Posterior vena cava (tissue), 2 donors: ENCODE measurements around the gene THAP4. TPM values are rescaled to one million over a fixed set of nuclear protein-coding genes. Genes with fewer than 3 reads are reported as not detected.
"Not testable (repeated sequence)": the region's sequence is repeated elsewhere in the genome, so short reads cannot be mapped to it uniquely, and the experiment has no call there.

ENCODE experiments used
- DNase-seq: peaks from one replicate; pipeline ENCODE4 v3.0.0-alpha.2; 2020; ENCODE audit warnings: low spot score
- intact Hi-C, 2 donors: fragments of 100-400 bp; cut with DNase I; formaldehyde crosslinking; loops; one replicate each; pipeline versions ENCODE4 v1.14.1 to v1.14.2; 2022 to 2023
- total RNA-seq, 2 donors: library from RNA; stranded (reverse); fragmentation: NEBNext Ultra II Directional; extraction: Animal tissue kit (Norgen Biotek cat#: 25700); gene quantifications; one replicate each; pipeline ENCODE4 v1.2.1, GENCODE V29; 2021
- donor health status: DM: yes; HTN: yes; CAD: no.
- donor health status: DM: yes; HTN: yes; CAD: no.

THAP4 gene
- total RNA-seq, 2 donors from 2014 or later = 31.2 to 32.1 TPM

DNA sequence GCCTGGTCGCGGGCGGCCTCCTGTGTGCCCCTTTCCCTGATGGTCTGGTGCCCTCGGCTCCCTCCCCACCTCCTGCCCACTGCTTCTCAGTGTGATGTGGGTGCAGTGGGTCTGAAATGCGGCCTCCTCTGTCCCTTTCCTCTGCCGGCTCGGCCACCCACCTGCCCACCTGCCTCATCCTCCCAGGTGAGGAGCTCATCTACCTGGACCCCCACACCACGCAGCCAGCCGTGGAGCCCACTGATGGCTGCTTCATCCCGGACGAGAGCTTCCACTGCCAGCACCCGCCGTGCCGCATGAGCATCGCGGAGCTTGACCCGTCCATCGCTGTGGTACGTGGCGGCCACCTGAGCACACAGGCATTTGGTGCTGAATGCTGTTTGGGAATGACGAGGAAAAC lies 31.4 kb upstream of the THAP4 start:
- intact Hi-C loops = no loop called here

DNA sequence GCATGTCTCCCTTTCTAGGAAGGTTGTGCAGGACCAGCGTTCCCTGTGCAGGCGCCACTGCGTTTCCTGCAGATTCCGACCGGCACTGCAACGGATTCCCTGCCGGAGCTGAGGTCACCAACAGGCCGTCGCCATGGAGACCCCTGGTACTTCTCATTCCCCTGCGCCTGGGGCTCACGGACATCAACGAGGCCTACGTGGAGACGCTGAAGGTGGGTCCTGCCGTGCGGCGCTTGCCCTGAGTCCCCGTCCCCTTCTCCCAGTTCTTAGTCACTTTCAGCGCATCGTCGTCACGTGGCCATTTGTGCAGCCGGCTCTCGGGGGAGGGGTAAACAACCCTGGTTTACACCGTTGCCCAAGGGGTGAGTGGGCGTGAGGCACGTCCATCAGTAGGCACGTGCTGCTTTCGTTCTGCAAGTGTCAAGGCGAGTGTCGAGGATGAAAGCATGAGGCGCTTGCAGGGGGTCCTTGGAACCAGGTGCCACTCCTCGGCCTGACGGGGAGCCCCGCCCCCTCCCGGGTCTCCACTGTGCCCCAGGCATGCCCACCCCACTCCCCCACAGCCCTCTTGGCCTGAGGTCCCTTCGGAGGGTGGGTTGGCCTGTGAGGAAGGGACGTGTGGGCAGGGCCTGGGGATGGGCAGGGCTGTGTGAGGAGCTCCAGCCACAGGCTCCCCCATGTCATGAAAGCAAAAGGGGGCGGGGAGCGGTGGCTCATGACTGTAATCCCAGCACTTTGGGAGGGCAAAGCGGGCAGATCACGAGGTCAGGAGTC lies 29.9 kb upstream of the THAP4 start:
- no peak for DNase-seq
- intact Hi-C loops = no loop called here

More for the DNA sequence above, 31.4 kb upstream of the THAP4 start:
- DNase-seq = no peak

DNA sequence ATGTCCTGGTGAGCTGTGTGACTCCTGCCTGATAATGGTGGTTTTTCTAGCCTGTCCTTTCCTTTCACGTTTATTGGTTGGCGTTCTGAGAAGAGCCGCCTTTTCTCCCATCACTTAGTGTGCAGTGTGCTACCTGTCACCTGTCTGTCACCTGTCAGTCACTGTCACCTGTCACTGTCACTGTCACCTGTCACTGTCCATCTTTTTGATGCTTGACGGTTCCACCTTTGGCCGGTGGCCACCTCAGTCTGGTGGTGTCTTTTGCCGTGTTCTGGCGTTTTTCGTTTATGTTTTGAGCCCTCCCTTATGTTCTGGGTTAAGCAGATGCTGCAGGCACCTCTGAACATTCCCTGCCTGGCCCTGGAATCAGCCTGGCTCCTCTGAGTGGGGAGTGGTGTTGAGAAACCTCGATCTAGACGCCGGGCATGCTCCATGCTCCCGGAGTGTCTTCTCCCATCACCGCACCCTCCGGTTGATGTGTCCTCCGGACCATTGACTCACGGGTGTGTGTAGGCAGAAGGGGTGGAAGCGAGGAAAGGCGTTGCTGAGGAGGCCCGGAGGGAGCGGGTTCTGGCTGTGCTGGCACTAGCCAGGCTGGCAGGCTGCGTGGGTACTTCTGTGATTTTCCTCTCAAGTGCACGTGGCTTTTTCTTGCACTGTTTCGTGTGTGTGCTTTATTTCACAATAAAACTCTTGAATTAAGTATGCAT lies 28.9 kb upstream of the THAP4 start:
- DNase-seq = no peak
- intact Hi-C loops = no loop called here

DNA sequence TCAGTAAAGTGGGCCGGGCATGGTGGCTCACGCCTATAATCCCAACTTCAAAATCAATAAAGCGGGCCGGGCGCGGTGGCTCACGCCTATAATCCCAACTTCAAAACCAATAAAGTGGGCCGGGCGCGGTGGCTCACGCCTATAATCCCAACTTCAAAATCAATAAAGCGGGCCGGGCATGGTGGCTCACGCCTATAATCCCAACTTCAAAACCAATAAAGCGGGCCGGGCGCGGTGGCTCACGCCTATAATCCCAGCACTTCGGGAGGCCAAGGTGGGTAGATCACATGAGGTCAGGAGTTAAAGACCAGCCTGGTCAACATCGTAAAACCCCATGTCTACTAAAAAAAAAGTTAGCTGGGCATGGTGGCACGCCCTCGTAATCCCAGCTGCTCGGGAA lies 25.8 kb upstream of the THAP4 start:
- DNase-seq, intact Hi-C loops: not testable (repeated sequence)

DNA sequence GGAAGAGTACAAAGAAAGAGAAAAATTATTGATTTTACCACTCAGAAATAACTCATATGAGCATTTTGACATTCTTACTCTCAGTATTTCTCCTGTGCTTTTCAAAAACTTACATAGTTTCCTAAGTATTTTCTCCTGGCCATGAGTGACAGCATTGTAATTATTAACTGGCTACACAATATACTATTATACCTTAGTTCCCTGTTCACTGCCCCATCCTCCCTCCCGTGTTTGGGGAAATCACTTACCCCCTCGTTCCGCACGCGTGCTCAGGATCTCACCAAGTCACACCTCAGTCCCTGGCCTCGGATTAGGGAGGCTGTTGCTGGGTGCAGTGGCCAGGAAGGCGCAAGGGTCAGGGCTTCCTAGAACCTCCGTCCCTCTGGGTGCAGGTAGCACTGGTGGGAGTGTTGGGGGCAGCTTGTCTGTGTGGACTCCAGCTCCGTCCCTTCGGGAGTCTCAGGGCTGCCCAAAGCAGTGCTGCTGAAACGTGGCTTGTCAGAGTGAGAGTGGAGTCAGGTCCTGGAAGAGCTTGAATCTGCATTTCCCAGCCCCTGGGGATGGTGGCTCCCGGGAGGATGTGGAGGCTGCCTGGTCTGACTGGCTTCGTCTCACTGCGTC lies 23.7 kb upstream of the THAP4 start:
- no peak for DNase-seq

DNA sequence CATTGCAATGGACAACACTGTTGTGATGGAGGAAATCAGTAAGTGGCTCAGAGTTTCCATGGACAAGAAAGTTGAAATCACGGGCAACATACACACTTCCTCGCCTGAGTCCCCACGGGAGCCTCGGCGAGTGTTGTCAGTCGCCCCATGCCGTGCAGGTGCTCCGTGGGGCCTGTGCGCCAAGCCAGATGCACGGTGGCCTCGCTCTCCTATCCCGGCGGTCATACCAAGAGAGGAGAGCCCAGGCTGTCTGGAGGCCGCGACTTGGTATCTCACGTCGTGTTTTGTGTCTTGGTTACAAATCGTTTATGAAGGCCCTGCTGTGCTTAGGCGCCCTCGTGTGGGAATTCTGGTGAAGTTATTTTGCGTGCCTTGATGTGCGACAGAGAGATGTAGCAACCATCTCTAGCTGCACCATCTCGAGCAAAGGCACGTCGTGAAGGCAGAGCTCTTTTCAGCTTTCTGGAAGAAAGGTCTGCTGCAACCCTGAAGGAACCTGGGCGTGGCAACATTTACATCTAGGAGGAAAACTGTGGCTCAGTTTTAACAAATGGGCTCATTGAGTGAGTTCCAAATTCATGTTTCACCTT lies 22.3 kb upstream of the THAP4 start:
- intact Hi-C loops = no loop called here
- peak; percentile 89 for DNase-seq

More for the DNA sequence above, 23.7 kb upstream of the THAP4 start:
- intact Hi-C loops = no loop called here

DNA sequence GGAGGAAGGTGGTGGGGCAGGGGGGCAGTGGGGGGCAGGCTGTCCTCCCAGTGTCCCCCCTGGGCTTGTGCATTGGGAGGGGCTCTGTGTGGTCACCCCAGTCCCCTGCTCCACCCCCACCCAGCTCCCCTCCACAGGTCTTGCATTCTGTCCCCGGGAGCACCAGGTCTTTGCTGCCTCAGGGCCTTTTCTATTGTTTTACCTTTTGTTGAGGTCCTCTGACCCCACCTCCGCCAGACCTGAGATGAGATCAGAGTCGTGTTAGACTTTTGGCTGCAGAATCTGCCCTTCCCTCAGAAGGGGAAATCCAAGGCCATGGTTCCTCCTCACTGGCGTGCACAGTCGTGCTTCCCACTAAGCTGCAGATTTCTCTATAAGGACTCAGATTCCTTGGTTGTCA lies 21.3 kb upstream of the THAP4 start:
- DNase-seq = no peak
- intact Hi-C loops = no loop called here

DNA sequence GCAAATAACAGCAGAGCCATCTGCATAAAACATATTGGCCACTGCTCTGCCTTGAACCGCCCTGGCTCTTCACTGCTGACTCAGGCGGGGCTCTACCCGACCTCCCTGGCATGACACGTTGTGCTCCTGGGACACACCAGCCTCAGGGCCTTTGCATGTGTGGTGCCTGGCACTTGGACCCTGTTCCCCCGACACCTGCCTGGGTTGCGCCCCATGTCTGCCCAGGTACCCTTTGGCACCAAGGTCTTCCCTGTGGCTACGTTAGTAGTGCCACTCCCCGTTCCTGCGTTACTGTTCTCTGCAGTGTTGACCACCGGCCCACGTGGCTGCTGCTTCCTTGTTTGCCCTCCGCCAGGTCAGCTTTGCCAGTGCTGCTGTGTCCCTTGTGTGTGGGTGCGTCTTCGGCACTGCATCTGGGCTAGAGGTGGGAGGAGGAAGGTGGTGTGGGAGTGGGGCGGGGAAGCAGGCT lies 20.9 kb upstream of the THAP4 start:
- intact Hi-C loops = no loop called here
- DNase-seq = no peak

DNA sequence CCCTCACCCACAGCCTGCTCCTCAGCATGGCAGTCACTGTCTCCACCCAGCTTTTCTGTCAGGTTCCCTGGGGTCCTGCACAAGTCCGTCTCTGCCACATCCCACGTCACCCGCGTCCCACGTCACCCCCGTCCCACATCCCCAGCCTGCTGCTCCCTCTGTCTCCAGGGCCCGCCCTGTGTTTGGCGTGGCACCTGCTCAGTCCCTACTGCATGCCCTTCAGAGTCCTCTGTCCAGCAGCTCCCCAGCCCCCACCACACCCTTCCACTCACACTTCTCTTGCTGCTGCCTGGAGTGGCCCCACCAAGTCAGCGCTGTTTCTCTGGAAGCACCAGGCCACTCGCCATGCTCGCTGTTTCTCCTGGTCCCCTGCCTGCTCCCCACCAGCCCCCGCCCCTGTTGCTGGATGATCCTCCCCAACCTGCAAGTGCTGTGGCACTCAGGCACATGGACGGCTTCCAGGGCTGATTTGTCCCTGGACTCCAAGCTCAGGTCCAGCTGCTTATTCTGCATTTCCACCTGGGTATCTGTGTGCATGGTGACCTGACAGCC lies 19.3 kb upstream of the THAP4 start:
- intact Hi-C loops = no loop called here
- DNase-seq = no peak

DNA sequence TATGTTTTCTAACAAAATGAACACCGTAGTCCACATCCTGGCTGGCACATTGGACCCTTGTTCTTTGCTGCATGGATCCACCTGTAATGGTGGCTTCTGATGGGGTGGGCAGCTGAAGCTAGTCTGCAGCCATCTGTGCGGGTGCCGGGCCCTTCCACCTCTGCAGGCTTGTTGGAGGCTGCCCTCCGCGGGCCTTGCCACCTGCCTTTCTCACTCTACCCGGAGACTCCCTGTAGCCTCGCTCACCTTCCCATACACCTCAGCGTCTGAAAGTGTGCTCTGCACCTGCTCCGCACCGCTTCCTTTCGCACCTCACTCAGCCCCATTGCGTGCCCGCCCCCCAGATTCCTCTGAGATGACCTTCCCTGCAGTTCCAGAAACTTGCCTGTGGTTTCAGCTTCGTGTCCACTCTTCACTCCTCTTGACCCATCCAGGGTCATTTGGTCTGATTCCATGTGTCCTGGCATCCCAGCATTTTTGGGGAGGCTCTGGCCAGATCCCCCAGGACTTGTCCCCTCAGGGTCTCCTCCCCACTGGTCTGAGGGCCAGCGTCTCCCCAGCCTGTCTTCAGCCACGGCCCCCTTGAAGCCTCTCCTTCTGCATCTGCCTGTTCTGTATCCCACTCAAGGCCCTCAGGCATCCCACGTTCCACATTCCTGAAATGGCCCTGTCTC lies 18.7 kb upstream of the THAP4 start:
- intact Hi-C loops = no loop called here
- DNase-seq = no peak

DNA sequence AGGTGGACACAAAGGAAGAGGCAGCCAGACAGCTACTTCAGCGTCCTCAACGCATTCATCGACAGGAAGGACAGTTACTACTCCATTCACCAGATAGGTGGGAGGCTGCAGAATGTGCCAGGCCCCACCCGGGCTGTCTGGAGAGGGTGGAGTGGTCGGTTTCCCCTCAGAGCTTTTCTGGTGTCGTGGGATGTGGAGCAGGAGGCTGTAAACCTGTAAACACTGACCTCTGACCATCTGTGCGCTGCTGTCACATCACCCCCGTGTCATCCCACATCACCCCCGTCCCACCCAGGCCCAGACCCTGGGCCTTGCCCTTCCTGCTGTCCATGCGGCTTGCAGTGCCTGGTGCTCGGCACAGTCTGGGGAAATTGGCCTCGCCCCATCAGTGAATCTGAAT lies 17.6 kb upstream of the THAP4 start:
- intact Hi-C loops = no loop called here

DNA sequence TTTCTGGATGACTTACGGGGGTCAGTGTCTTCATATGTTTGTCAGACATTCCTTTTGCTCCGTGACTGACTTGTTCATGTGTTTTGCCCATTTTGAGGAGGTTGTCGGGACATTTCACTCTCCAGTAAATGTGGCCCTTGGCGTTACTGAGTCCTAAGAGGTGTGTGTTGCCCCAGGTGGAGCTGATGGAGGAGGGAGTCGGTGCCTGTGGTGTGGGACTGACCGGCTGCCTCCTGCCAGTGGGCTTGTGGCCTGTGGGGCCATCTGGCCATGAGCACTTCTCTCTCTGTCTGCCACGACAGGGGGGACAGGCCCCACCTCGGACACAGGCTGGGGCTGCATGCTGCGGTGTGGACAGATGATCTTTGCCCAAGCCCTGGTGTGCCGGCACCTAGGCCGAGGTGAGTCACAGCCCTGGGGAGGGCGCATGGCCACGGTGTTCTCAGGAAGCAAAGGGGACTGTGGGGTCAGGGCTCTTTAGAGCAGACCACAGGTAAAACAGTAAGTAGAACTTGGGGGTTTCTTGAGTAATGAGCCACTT lies 16.3 kb upstream of the THAP4 start:
- no peak for DNase-seq
- intact Hi-C loops = no loop called here

More for the DNA sequence above, 17.6 kb upstream of the THAP4 start:
- DNase-seq = no peak

DNA sequence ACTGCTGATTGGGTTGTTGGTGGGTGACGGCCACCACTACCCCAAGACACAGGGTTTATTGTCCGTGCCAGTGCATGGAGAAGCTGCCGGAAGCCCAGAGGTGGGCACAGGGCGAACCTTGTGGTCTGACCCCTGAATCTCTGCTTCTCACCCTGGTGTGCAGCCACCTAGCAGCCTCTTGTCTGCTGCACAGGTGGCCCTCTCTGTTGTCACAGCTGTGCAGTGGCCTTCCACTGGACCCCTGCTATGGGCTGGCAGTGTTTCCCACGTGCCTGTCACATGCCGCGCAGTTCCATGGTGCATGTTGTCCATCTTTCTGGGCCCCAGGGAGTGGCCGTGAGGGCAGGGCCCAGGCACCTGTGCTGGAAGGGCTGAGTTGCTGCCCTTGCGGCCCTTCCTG lies 15.8 kb upstream of the THAP4 start:
- DNase-seq = no peak
- intact Hi-C loops = no loop called here

DNA sequence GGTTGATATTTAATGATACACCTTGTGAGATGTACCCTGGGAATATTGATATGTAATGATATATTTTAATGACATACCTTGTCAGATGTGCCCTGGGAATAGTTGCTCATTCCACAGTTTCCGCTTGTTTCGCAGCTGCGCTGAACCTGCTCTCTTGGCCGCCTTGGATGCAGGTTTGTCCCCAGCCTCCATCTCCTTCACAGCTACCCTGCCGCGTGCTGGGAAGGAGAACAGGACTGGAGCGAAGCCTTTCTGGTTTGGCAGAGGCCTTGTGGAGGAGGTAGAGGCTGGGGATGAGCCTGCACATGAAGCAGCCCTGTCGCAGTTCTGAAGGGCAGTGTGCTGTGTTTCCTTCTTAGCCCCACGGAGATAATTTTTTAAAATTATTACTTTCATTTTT lies 15.2 kb upstream of the THAP4 start:
- intact Hi-C loops = no loop called here
- no peak for DNase-seq

DNA sequence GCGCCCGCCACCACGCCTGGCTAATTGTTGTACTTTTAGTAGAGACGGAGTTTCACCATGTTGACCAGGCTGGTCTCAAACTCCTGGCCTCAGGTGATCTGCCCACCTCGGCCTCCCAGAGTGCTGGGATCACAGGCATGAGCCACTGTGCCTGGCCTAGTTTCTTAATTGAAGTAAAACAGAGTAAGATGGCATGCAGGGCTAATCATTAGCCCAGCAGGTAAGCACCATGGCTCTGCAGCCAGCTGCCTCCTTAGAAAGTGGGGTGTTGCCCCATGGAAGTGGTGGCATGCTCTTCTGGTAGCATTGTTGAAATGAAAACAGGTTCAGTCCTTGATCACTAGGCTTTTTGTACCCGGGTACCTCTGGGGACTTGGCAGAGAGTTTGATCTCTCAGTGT lies 13.0 kb upstream of the THAP4 start:
- intact Hi-C loops = no loop called here
- DNase-seq = no peak

DNA sequence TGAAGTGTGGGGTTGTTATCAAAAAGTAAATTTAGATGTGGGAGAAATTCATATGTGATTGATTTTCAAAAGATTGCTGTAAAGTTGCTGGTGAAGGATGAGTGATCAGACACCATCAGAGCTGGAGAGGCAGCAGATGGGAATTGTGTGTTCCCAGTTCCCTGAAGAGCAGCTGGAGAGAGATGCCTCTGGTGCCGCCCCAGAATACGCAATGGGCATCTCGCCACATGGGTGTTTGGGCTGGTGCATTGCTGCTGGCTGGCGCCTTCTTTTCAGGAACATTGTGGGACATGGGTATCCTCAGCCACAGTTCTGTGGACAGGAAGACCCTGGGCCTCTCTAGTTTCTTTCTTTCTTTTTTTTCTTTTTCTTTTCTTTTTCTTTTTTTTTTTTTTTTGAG lies 12.4 kb upstream of the THAP4 start:
- intact Hi-C loops = no loop called here

DNA sequence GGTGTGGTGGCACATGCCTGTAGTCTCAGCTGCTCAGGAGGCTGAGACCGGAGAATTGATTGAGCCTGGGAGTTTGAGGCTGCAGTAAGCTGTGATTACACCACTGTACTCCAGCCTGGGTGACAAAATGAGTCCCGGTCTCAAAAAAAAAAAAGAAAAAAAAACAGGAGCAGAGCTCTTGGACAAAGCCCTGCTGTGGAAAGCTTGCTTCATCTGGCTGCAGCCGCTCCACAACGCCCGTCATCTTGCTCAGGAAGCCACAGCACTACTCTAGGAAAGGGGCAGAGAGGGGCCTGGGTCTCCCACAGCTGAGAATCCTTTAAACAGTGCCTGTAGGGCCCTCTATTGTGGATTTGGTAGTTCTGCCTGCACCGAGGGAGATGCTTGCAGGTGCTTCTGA lies 11.5 kb upstream of the THAP4 start:
- DNase-seq = no peak
- intact Hi-C loops = no loop called here

More for the DNA sequence above, 12.4 kb upstream of the THAP4 start:
- DNase-seq = no peak

DNA sequence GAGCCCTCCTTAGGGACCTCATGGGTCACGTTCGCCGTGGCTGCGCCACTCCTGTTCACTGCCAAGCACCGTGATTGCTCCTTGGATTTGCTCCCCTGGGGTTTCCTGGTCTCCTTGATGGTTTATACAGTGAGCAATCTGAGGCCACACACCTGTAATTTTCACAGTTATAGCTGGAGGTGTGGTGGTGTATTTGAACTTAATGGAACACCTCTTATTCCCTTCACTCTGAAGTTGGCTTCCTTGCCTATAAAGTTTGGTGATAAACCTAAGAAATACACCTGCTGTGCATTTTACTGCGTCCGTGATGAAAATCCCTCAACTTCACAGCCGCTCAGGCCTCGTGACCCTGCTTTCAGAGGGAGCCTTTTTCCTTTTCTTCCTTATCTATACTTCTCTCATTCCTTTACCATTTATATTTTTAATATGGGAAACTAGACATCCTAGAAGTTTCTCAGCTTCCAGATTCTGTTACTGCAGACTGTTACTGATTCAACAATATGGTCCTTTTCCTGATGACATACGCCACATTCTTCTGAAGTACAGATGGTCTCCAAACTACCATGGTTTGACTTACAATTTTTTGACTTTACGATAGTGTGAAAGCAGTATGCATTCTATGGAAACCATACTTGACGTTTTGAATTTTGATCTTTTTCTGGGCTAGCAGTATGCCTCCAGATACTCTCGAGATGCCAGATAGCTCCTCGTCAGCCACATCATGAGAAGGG lies 9.1 kb upstream of the THAP4 start:
- DNase-seq = no peak
- intact Hi-C loops = no loop called here
